HepG2 (cell line): ENCODE measurements around the gene SERBP1. TPM values are rescaled to one million over a fixed set of nuclear protein-coding genes. Genes with fewer than 3 reads are reported as not detected.

ENCODE experiments used
- CCDC6 ChIP-seq: sonication (generic); formaldehyde crosslinking; IDR thresholded peaks from 2 replicates; pipeline ENCODE4 v1.8.1; 2022; ENCODE audit warnings: mild to moderate bottlenecking, missing genetic modification reagents, moderate library complexity
- CREM ChIP-seq, 2 experiments: sonication (generic) in 1 of 2; formaldehyde crosslinking in 1 of 2; IDR thresholded peaks; 2 replicates each; pipeline versions ENCODE4 v1.4.0 to v1.6.1; 2016 to 2020; ENCODE audit warnings: antibody characterized with exemption in 1 of 2, mild to moderate bottlenecking in 1 of 2, missing genetic modification reagents in 1 of 2
- HNRNPK ChIP-seq: fragments of 200-400 bp; formaldehyde crosslinking; IDR thresholded peaks from 2 replicates; pipeline ENCODE4 v1.6.1; 2018; ENCODE audit warnings: low read length, low read depth, moderate library complexity, mild to moderate bottlenecking; ENCODE audit not compliant: poor library complexity, severe bottlenecking
- PCBP1 ChIP-seq: fragments of 200-400 bp; formaldehyde crosslinking; IDR thresholded peaks from 2 replicates; pipeline ENCODE4 v1.6.1; 2017; ENCODE audit warnings: mild to moderate bottlenecking, low read depth, low read length, borderline replicate concordance
- SOX5 ChIP-seq: IDR thresholded peaks from 2 replicates; pipeline ENCODE4 v1.6.1; 2016; ENCODE audit warnings: borderline replicate concordance
- SOX6 ChIP-seq, 2 experiments: fragments of 450-650 bp in 1 of 2; sonication (generic) in 1 of 2; formaldehyde crosslinking in 1 of 2; IDR thresholded peaks; 2 replicates each; pipeline versions ENCODE4 v1.4.0 to v1.6.1; 2017 to 2020; ENCODE audit warnings: antibody characterized with exemption in 1 of 2, mild to moderate bottlenecking in 1 of 2, missing genetic modification reagents in 1 of 2
- ZBTB34 ChIP-seq: sonication (generic); formaldehyde crosslinking; IDR thresholded peaks from 2 replicates; pipeline ENCODE4 v1.8.0; 2022; ENCODE audit warnings: mild to moderate bottlenecking, missing genetic modification reagents
- ZMYM4 ChIP-seq: sonication (generic); formaldehyde crosslinking; IDR thresholded peaks from 2 replicates; pipeline ENCODE4 v1.8.1; 2023; ENCODE audit warnings: mild to moderate bottlenecking, missing genetic modification reagents
- ZNF501 ChIP-seq: sonication (generic); formaldehyde crosslinking; IDR thresholded peaks from 2 replicates; pipeline ENCODE4 v1.5.1; 2020; ENCODE audit warnings: mild to moderate bottlenecking, moderate library complexity, missing genetic modification reagents
- polyA plus RNA-seq, 8 experiments: library from polyadenylated mRNA; depleted of rRNA in 3 of 8; stranded (reverse) in 7 of 8; unstranded in 1 of 8; fragments of >200 nt; fragmentation: Illumina TruSeq in 4 of 8; extraction: Trizol in 4 of 8; gene quantifications; 2 replicates each; pipeline versions ENCODE4 v1.2.1 to v1.2.3, GENCODE V29; 2011 to 2016; ENCODE audit warnings: low read depth in 4 of 8, missing spikeins in 1 of 8, mixed read lengths in 1 of 8; ENCODE audit not compliant: insufficient read depth in 1 of 8
- total RNA-seq, 5 experiments: library from RNA; depleted of rRNA; stranded (reverse); fragments of >200 nt; fragmentation: Illumina TruSeq; extraction: Trizol; gene quantifications; 2 replicates each; pipeline ENCODE4 v1.2.3, GENCODE V29; 2016; ENCODE audit warnings: low read depth in 1 of 5
- TF ChIP-seq, protein P1 (sequence below): IDR thresholded peaks from 2 replicates; pipeline ENCODE4 v1.6.1; 2016; ENCODE audit warnings: mild to moderate bottlenecking
- TF ChIP-seq, protein P2 (sequence below): conservative IDR thresholded peaks from 2 replicates; pipeline ENCODE4 v1.6.1; 2018; ENCODE audit warnings: missing genetic modification reagents

SERBP1 gene
- total and polyA plus RNA-seq, 2 of the 13 experiments (the other 11 are each of a cell fraction or from before 2014, with no cell fraction given), result 175 to 281 TPM

DNA sequence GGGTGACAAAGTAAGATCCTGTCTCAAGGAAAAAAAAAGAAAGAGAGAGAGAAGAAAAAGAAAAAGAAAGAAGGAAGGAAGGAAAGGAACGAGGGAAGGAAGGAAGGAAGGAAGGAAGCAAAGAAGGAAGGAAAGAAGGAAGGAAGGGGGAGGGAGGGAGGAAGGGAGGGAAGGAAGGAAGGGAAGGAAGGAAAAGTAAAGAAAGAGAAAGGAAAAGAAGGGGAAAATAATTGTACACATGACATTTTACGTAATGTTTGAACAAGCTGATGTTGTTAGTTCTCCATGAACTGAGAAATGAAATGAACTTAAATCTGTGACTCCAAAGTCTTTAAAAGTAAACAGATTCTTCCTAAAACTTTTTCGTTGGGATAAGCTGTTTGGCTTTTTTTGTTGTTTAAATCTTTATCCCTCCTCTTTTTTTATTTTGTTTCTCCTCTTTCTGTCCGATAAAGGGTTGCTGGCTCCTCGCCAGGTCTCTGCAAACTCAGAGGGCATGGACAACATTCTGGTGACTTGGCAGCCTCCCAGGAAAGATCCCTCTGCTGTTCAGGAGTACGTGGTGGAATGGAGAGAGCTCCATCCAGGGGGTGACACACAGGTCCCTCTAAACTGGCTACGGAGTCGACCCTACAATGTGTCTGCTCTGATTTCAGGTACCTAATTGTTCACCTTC is 62.7 kb downstream of the SERBP1 start (continued):
- TF ChIP-seq, protein P1, sequence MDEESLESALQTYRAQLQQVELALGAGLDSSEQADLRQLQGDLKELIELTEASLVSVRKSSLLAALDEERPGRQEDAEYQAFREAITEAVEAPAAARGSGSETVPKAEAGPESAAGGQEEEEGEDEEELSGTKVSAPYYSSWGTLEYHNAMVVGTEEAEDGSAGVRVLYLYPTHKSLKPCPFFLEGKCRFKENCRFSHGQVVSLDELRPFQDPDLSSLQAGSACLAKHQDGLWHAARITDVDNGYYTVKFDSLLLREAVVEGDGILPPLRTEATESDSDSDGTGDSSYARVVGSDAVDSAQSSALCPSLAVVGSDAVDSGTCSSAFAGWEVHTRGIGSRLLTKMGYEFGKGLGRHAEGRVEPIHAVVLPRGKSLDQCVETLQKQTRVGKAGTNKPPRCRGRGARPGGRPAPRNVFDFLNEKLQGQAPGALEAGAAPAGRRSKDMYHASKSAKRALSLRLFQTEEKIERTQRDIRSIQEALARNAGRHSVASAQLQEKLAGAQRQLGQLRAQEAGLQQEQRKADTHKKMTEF (CRISPR knock-in tag), result 0 out of 2 replicates have a peak, but pooled peaks have one; percentile 24
- 0 out of 2 replicates have a peak, but pooled peaks have one; percentile 22 for TF ChIP-seq ZMYM4
- no peak for TF ChIP-seq ZBTB34 (CRISPR knock-in tag)
- peak; percentile 94 for TF ChIP-seq HNRNPK
- TF ChIP-seq CREM (IDR thresholded peaks at IDR 0.05), result no peak
- TF ChIP-seq CREM (CRISPR knock-in tag; IDR thresholded peaks at IDR 0.05), result no peak
- TF ChIP-seq CCDC6 (CRISPR knock-in tag), result no peak
- no peak for TF ChIP-seq ZNF501 (CRISPR knock-in tag)
- TF ChIP-seq SOX5 (CRISPR knock-in tag), result 0 out of 2 replicates have a peak, but pooled peaks have one; percentile 15
- 0 out of 2 replicates have a peak, but pooled peaks have one; percentile 37 for TF ChIP-seq PCBP1
- TF ChIP-seq, protein P2, sequence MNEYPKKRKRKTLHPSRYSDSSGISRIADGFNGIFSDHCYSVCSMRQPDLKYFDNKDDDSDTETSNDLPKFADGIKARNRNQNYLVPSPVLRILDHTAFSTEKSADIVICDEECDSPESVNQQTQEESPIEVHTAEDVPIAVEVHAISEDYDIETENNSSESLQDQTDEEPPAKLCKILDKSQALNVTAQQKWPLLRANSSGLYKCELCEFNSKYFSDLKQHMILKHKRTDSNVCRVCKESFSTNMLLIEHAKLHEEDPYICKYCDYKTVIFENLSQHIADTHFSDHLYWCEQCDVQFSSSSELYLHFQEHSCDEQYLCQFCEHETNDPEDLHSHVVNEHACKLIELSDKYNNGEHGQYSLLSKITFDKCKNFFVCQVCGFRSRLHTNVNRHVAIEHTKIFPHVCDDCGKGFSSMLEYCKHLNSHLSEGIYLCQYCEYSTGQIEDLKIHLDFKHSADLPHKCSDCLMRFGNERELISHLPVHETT, result no peak
- no peak for TF ChIP-seq SOX6 (IDR thresholded peaks at IDR 0.05)
- TF ChIP-seq SOX6 (CRISPR knock-in tag; IDR thresholded peaks at IDR 0.05), result peak; percentile 32; the same call in 1 of the 2 replicates
